CD1c-positive myeloid dendritic cell (primary cell): ENCODE measurements around the gene PER1.
"Not testable (repeated sequence)": the region's sequence is repeated elsewhere in the genome, so short reads cannot be mapped to it uniquely, and the experiment has no call there.

Experiments
- DNase-seq: peaks from one replicate; pipeline ENCODE4 v3.0.0-alpha.2; 2016; ENCODE audit errors: extremely low spot score

PER1 gene

GRCh38 chr17:8121681-8122421 is 30.4 kb downstream of the PER1 start:
- DNase-seq: peak; percentile 40

GRCh38 chr17:8121407-8121680 is 30.9 kb downstream of the PER1 start:
- DNase-seq: no peak

GRCh38 chr17:8120520-8121406 is 31.4 kb downstream of the PER1 start:
- peak; percentile 50 for DNase-seq

DNA sequence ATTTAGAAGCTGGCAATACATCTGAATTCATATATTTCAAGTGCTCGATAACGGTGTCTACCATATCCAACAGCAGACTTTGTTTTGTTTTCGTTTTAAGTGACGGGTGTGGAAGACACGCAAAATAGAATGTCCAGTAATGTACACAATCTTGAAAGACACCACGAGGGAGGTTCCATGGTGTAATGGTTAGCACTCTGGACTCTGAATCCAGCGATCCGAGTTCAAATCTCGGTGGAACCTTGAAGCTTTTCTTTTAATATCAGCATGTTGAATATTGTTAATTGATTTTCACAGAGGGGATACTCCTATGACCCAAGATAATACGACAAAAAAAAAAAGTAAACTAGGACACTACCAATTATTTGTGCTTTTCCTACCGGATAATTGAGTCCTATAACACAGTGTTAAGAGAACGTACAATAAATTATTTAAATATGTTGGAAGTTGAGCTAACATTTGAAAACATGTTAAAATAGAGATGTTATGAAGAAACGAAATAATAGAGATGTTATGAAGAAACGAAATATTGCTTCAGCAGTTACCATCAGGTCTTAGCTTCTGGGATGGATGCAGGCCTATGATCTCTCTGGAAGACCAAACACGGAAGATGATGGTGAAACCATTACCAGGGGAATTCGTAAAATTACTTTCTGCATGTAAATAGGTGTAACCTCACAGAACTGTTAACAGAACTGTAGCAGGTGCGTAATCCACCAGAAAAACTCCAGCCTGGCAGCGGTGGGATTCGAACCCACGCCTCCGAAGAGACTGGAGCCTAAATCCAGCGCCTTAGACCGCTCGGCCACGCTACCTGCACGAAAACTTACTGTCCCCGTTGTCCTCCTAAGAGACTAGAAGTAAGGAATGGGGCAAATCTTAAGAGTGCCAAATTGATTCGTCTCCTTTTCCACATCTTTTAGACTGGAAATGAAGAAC is 32.4 kb downstream of the PER1 start:
- DNase-seq: peak; percentile 96

GRCh38 chr17:8118769-8119580 is 33.2 kb downstream of the PER1 start:
- DNase-seq: peak; percentile 88

DNA sequence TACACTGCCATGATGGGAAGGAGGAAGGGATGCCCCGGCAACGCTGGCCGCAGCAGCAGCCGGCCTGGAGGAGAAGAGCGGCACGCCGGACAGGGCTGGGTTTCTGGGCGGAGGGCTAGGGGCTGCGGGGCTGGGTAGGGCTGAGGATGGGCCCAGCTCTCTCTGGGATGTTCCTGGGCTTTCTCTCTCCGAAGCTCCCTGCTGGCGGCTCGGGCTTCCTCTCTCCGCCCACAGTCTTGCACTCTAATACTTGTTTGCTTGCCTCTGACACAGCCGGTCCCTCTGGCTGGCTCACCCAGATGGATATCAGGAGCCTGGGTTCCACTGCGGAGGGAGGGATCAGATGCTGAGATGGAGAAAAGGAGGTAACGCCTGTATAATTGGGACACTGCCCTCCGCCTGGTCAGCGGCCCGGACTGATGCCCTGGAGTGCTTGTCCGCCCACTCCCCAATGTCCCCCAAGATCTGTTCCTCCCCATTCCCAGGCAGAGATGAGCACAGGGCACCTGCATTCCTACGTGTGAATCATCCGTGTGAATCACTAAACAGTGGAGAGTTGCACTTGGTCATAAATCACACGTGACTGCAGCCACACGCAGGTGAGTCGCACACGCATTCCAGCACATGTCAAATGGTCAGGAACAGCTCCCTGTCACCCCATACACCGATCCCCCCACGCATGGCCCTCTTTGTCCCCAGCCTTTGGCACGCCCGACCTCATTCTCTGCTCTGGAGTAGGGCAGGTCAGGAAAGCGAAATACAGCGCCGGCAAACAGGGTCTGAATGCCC is 34.0 kb downstream of the PER1 start, which contains the start of gene ALOXE3:
TSS of gene ALOXE3 (minus strand) at position 535 of the 789 bp plus-strand sequence. CDS start at position 11, 524 bp downstream.
- peak; percentile 50 for DNase-seq

DNA sequence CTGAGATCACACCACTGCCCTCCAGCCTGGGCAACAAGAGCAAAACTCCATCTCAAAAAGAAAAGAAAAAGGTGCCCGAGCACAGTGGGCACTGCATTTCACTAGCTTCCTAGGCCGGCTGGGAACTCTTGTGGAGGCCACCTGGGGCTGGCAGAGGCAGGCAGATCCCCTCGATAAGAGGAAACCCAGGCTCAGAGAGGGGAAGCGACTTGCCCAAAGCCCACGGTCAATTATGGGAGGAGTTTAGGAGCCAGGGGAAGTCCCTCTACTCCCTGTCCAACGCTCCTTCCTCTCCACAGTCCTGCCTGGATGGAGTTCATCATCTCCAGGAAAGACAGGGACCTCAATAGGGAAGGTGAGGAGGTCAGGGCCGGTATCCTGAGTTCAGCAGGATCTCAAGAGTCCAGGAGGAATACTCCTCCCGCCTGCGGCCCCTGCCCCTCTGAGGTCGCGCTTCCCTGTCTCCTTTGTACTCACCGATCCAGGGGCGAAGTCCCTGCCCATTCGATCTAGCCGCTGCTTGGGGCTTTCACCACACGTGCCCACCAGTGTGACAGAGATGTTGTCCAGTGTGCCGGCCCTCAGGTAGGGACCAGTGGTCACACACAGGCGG is 34.7 kb downstream of the PER1 start:
- DNase-seq: peak; percentile 78

- no peak for DNase-seq
Measured at GRCh38 chr17:8116776-8117175, 35.4 kb downstream of the PER1 start.

DNA sequence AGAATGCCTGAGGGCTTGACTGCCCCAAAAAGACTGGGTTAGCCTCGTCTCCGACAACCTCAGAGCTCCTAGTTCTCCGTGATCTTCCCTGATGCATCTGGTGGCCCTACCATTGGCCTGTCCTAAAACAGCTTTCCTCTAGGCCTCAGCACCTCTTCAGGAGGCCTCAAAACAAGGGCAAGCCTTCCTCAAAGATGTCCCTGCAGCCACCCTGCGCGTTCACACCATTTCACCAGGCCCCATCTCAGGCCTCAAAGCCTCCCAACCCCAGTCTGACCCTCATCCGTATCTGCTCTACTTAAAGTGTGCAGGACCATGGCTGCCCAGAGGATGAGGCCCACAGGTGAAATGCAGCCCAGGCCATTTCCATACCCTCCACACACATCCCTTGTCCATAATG is 41.3 kb downstream of the PER1 start:
- no peak for DNase-seq

DNA sequence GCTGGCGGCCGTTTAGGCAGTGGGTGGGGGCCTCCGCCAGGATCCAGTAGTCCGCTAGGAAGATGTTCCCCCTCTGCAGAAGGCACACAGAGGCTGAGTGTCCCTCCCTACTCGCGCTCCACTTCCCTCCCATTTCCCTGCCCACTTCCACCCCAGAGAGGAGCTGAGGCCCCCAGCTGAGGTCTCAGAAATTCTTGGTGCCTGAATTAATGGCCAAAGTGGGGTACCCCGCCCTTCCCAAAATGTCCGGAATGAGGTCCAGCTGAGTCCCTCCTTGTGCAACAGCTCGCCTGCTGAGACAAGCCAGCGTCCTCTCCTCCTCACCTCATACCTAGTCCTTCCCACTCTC is 41.8 kb downstream of the PER1 start:
- DNase-seq: no peak

DNA sequence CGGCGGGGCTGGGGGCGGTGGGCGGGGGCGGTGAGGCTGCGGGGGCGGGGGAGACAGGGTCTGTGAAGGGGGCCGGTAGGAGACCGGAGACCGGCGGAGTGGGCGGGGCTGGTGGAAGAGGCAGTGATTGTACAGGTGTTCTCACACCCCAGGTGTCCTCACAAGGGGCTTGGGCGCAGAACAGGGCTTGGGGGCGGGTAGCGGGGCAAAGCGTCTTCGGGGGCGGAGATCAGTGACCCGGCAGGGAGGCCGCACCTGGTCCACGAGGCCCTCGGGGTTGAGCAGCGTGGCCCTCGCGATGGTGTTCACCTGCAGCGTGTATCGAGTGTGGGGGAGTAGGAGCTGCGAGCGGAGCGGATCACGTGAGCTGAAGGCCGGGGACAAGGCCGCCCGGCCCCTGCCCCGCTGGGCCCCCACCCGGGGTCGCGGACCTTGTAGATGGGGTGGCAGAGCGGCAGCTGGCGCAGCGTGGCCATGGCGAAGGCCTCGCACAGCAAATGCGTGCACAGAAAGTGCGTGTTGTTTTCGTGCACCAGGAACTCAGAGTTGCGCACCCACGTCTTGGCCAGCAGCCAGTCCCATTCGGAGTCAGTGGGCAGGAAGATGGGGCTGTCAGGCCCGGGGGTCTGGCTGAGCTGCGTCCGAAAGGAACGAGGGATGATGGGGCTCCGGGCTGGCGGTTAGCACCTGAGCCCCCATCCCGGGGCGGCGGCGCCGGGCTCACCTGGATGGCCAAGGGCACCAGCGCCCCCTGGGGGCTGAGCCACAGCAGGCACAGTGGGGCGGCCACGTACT is 42.3 kb downstream of the PER1 start:
- DNase-seq: peak; percentile 68

GRCh38 chr17:8108972-8109660 is 43.1 kb downstream of the PER1 start:
- DNase-seq: peak; percentile 58

DNA sequence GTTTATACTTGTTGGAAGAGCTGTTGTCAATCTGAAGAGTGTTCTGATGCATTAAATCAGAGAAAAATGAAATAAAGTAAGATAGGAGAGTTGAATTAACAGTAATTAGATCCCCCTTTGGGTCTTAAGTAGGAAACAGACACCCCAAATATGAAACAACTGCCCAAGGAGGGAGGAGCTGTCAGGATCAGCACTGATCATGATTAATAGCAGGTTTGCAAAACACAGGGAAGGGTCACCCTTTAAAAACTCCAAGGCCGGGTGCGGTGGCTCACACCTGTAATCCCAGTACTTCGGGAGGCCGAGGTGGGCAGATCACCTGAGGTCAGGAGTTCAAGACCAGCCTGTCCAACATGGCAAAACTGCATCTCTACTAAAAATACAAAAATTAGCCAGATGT is 45.2 kb downstream of the PER1 start:
- not testable (repeated sequence) for DNase-seq

GRCh38 chr17:8105957-8106398 is 46.2 kb downstream of the PER1 start:
- DNase-seq: peak; percentile 59

DNA sequence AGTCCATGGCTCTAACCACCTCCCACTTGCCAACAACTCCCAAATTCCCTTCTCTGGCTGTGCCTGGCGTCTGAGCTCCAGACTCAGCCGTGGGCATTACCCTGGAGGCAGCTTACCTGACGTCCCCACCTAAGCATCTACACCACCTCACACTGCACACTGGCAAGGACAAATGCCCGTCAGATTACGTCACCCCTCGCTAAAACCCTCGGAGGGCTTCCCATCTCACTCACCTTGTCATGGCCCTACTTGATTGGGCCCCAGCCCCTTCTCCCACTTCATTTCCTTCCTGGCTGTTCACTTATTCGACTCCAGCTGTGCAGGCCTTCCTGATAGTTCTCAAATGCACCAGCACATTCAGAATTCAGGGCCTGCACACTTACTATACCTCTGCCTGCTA is 47.3 kb downstream of the PER1 start:
- no peak for DNase-seq

GRCh38 chr17:8103549-8103948 is 48.7 kb downstream of the PER1 start:
- no peak for DNase-seq

DNA sequence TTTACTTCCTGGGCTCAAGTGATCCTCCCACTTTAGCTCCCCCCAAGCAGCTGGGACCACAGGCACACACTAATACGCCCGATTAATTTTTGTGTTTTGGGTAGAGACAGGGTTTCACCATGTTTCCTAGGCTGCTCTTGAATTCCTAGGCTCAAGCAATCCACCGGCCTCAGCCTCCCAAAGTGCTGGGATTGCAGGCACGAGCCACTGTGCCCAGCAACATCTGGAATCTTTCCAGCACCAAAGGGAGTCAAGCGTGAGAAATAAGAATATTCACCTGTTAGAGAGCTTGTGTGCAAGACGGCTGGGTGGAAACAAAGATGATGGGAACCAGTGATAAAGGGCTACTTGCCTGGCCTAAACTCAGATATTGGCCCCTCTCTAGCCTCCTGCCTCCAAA is 50.5 kb downstream of the PER1 start:
- no peak for DNase-seq

- DNase-seq: no peak
Measured at GRCh38 chr17:8100763-8101162, 51.4 kb downstream of the PER1 start.
